Epithelial cell of esophagus (primary cell): ENCODE data around the gene IL22.
"Not testable (repeated sequence)": the region's sequence is repeated elsewhere in the genome, so short reads cannot be mapped to it uniquely, and the experiment has no call there.

Experiments used
- DNase-seq: peaks from one replicate; pipeline ENCODE4 v3.0.0; 2010; ENCODE audit warnings: low read depth
- H3K4me3 ChIP-seq: 2 replicates; pipeline ENCODE4 v1.5.1; 2011; ENCODE audit warnings: mild to moderate bottlenecking, low read length, control low read depth
- CTCF ChIP-seq: IDR thresholded peaks from 2 replicates; pipeline ENCODE4 v1.5.1; 2011; ENCODE audit warnings: low read depth, mild to moderate bottlenecking, low read length, control low read depth, inconsistent platforms; ENCODE audit not compliant: insufficient read depth; ENCODE audit errors: missing control alignments

IL22 gene

GRCh38 chr12:68225576-68226476, 27.6 kb downstream of the IL22 start, which contains the start of gene IL26:
TSS of gene IL26 (minus strand) at chr12:68225810. CDS start at chr12:68225756, 54 bp downstream.
- no peak within 1 kb of the TSS for H3K4me3 ChIP-seq
- no peak for DNase-seq
- no peak for TF ChIP-seq CTCF

- no peak overlapping the region for H3K4me3 ChIP-seq
- DNase-seq: peak; percentile 86
- TF ChIP-seq CTCF: no peak
Measured at GRCh38 chr12:68224613-68225285, 28.7 kb downstream of the IL22 start.

- TF ChIP-seq CTCF: peak; percentile 93
- no peak overlapping the region for H3K4me3 ChIP-seq
- DNase-seq: peak; percentile 93
Measured at GRCh38 chr12:68223067-68223747, 30.2 kb downstream of the IL22 start.

DNA sequence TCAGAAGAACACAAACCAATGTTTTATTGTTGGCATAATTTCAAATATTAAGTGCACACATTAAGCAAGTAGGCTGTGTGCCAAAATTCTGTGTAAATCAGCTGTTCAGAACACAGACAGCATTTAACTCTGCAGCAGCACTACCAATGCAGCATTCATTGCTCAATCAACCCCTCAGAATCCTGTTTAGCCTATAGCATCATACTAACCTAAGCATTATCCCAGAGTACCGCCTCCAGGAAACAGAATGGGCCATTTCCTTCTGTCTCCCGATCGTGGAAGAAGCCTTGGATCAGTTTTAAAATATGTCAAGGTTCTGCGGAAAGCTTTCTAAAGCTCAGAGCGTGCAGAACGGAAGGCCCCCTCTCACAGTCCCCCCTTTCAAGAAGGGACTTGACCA, 31.1 kb downstream of the IL22 start:
- no peak for TF ChIP-seq CTCF
- H3K4me3 ChIP-seq: peak overlapping the region; percentile 33
- peak; percentile 76 for DNase-seq

DNA sequence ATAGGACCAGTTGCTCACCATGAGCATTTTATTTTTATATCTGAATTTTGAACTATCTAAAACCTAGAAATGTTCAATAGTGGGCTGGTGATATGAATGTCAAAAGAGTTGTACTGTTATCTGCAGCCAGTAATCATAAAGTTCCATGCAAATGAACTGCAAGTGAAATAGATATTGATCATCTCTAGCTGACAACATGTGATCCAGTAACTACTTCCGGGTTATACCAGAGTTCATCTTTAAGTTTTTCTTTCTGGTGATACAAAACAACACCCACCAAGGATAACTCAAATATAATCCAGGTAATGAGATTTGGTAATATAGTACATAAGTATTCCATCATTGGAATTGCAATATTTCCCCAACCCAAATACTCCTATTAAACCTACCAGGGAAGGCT, 31.9 kb downstream of the IL22 start:
- no peak for DNase-seq
- no peak overlapping the region for H3K4me3 ChIP-seq
- no peak for TF ChIP-seq CTCF

- H3K4me3 ChIP-seq: no peak overlapping the region
- TF ChIP-seq CTCF: no peak
- DNase-seq: no peak
Measured at GRCh38 chr12:68210875-68211274, 42.5 kb downstream of the IL22 start.

DNA sequence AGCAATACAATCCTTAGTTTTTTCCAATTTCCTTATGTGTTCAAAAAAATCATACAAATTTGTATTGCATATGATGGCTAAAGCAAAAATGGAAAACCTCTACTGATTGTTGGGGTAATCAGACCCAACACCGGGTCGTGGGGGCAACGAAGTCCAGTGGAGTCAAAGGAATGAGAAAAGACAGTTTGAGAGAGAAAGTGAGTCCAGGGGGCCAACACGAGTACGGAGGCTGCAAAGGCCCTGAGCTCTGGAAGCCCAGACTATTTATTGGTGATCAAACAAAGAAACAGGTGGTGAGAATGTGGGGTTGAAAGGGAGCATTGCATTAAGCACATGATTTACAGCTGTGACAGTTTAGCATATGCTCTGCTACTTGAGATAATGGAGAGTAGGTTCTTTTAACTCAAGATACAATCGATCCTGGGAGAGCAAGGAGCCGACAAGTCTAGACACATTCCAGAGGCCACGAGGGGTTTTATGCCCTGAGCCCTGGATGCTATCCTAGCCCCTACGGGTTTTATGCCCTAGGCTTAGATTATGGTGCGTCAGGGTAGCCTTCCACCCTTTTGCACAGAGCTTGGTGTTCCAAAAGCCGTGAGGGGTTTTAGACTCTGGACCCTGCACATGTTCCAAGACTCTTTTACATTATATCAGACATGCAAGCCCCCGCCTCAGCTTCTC, 44.2 kb downstream of the IL22 start:
- H3K4me3 ChIP-seq, DNase-seq: not testable (repeated sequence)
